HEK293 (cell line): ENCODE measurements around the gene CIITA.

ENCODE experiments used
- CTCF ChIA-PET: fragments of 350-600 bp; formaldehyde crosslinking; extraction: SDS; loops from one replicate; lab custom pipeline; 2021; ENCODE audit warnings: antibody characterized with exemption; lab: Yijun Ruan, JAX
- POLR2A ChIA-PET: fragments of 300-600 bp; formaldehyde crosslinking; extraction: SDS; loops from one replicate; lab custom pipeline; 2020; ENCODE audit warnings: antibody characterized with exemption, inconsistent platforms; lab: Yijun Ruan, JAX
- H3K27ac ChIP-seq: fragments of 200-500 bp; sonication (Bioruptor generic); 2 replicates; pipeline ENCODE4 v1.5.1; 2014; ENCODE audit warnings: low read depth, low read length, control low read depth, inconsistent platforms; ENCODE audit errors: extremely low read depth
- H3K36me3 ChIP-seq, 2 experiments: fragments of 200-500 bp in 1 of 2; sonication (Bioruptor generic) in 1 of 2; 1 replicate in 1 of 2; 2 replicates in 1 of 2; pipeline ENCODE4 v1.5.1; 2014 to 2017; ENCODE audit warnings: inconsistent platforms in 2 of 2, low read length in 2 of 2; ENCODE audit not compliant: control insufficient read depth in 2 of 2, insufficient read depth in 1 of 2
- H3K4me1 ChIP-seq: fragments of 200-500 bp; sonication (Bioruptor generic); 2 replicates; pipeline ENCODE4 v1.5.1; 2014; ENCODE audit warnings: mild to moderate bottlenecking, low read length, inconsistent platforms; ENCODE audit not compliant: control insufficient read depth, insufficient read depth
- H3K4me3 ChIP-seq: 2 replicates; pipeline ENCODE4 v1.5.1; 2011; ENCODE audit warnings: low read depth, mild to moderate bottlenecking, control low read depth, low read length, moderate library complexity
- H3K9me3 ChIP-seq: fragments of 200-500 bp; sonication (Bioruptor generic); 2 replicates; pipeline ENCODE4 v1.5.1; 2014; ENCODE audit warnings: low read depth, low read length, inconsistent platforms; ENCODE audit not compliant: control insufficient read depth, insufficient read depth
- ELK4 ChIP-seq: IDR thresholded peaks from 2 replicates; pipeline ENCODE4 v1.6.1; 2011; ENCODE audit warnings: mild to moderate bottlenecking, low read depth, low read length, borderline replicate concordance
- GLIS2 ChIP-seq: fragments of 450-650 bp; formaldehyde crosslinking; IDR thresholded peaks from 2 replicates; pipeline ENCODE4 v1.5.1; 2016; ENCODE audit warnings: missing biosample characterization, missing genetic modification characterization
- MYNN ChIP-seq: fragments of 450-650 bp; formaldehyde crosslinking; IDR thresholded peaks from 2 replicates; pipeline ENCODE4 v1.5.1; 2016; ENCODE audit warnings: missing biosample characterization, missing genetic modification characterization, borderline replicate concordance
- SCRT2 ChIP-seq: fragments of 450-650 bp; formaldehyde crosslinking; IDR thresholded peaks from 2 replicates; pipeline ENCODE4 v1.5.1; 2016; ENCODE audit warnings: missing biosample characterization, missing genetic modification characterization
- ZBTB21 ChIP-seq: fragments of 450-650 bp; formaldehyde crosslinking; IDR thresholded peaks from 2 replicates; pipeline ENCODE4 v1.5.1; 2017; ENCODE audit warnings: missing biosample characterization, missing genetic modification characterization
- ZBTB6 ChIP-seq: fragments of 450-650 bp; formaldehyde crosslinking; IDR thresholded peaks from 2 replicates; pipeline ENCODE4 v1.5.1; 2017; ENCODE audit warnings: missing biosample characterization, missing genetic modification characterization
- ZFP37 ChIP-seq: fragments of 450-650 bp; formaldehyde crosslinking; IDR thresholded peaks from 2 replicates; pipeline ENCODE4 v1.5.1; 2016; ENCODE audit warnings: missing biosample characterization, missing genetic modification characterization
- ZNF2 ChIP-seq: fragments of 450-650 bp; formaldehyde crosslinking; IDR thresholded peaks from 2 replicates; pipeline ENCODE4 v1.5.1; 2016; ENCODE audit warnings: missing biosample characterization, missing genetic modification characterization
- ZNF221 ChIP-seq: fragments of 450-650 bp; formaldehyde crosslinking; IDR thresholded peaks from 2 replicates; pipeline ENCODE4 v1.5.1; 2017; ENCODE audit warnings: missing biosample characterization, missing genetic modification characterization, borderline replicate concordance
- ZNF26 ChIP-seq: fragments of 450-650 bp; formaldehyde crosslinking; IDR thresholded peaks from 2 replicates; pipeline ENCODE4 v1.5.1; 2016; ENCODE audit warnings: missing biosample characterization, missing genetic modification characterization
- ZNF335 ChIP-seq: fragments of 450-650 bp; formaldehyde crosslinking; conservative IDR thresholded peaks from 2 replicates; pipeline ENCODE4 v1.5.1; 2016; ENCODE audit warnings: missing biosample characterization, missing genetic modification characterization
- ZNF366 ChIP-seq: fragments of 450-650 bp; formaldehyde crosslinking; conservative IDR thresholded peaks from 2 replicates; pipeline ENCODE4 v1.5.1; 2016; ENCODE audit warnings: missing biosample characterization, missing genetic modification characterization
- ZNF404 ChIP-seq: fragments of 450-650 bp; formaldehyde crosslinking; IDR thresholded peaks from 2 replicates; pipeline ENCODE4 v1.5.1; 2017; ENCODE audit warnings: missing biosample characterization, missing genetic modification characterization
- ZNF544 ChIP-seq: fragments of 450-650 bp; formaldehyde crosslinking; IDR thresholded peaks from 2 replicates; pipeline ENCODE4 v1.5.0; 2017; ENCODE audit warnings: missing biosample characterization, missing genetic modification characterization
- ZNF580 ChIP-seq: fragments of 450-650 bp; formaldehyde crosslinking; IDR thresholded peaks from 2 replicates; pipeline ENCODE4 v1.5.1; 2016; ENCODE audit warnings: missing biosample characterization, missing genetic modification characterization
- ZNF654 ChIP-seq: fragments of 450-650 bp; formaldehyde crosslinking; IDR thresholded peaks from 2 replicates; pipeline ENCODE4 v1.5.1; 2016; ENCODE audit warnings: low read depth, missing biosample characterization, missing genetic modification characterization
- ZNF701 ChIP-seq: fragments of 450-650 bp; formaldehyde crosslinking; IDR thresholded peaks from 2 replicates; pipeline ENCODE4 v1.5.1; 2016; ENCODE audit warnings: missing biosample characterization, missing genetic modification characterization
- ZNF707 ChIP-seq: fragments of 450-650 bp; formaldehyde crosslinking; IDR thresholded peaks from 2 replicates; pipeline ENCODE4 v1.5.1; 2016; ENCODE audit warnings: missing biosample characterization, missing genetic modification characterization
- TF ChIP-seq, protein P1 (sequence below): fragments of 450-650 bp; formaldehyde crosslinking; IDR thresholded peaks from 2 replicates; pipeline ENCODE4 v1.5.1; 2016; ENCODE audit warnings: missing biosample characterization, missing genetic modification characterization
- TF ChIP-seq, protein P2 (sequence below): fragments of 450-650 bp; formaldehyde crosslinking; IDR thresholded peaks from 2 replicates; pipeline ENCODE4 v1.5.1; 2016; ENCODE audit warnings: missing biosample characterization, missing genetic modification characterization, borderline replicate concordance

Gene CIITA

DNA sequence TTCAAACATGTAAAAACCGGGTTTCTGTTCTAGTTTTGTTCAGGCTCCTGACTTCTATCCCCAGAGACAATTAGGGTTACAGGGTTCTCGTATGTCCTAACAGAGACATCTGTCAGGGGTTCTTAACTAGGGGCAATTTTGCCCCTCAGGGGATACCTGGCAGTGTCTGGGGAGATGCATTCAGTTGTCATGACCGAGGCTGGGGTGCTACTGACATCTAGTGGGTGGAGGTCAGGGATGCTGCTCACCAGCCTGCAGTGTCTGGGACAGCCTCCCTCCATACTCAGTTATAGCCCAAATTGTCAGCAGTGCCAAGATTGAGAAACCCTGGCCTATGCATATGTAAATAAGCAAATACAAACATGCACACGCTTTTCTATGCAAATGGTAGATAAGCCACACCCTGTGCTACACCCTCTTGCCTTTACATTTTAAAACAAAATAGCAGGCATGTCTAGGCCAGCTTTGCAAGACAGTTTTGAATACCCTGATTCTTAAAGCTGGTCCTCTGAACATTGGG lies 104.8 kb downstream of the CIITA start:
- POLR2A ChIA-PET, result no interaction called here
- CTCF ChIA-PET, result interaction anchor here (1.8 kb wide), 1 partner anchor 10 kb away, joined by 6 read pairs; no protein-coding TSS in a partner anchor
- Histone ChIP-seq H3K36me3 (peaks cover 3 to 53% of the 10 kb centered on the region in 2 experiments; a peak in 2 of 3 replicates), H3K4me3 (no peak overlapping the region), H3K27ac (no peak overlapping the region), H3K4me1 (no peaks in the 10 kb centered on the region), H3K9me3 (no peaks in the 10 kb centered on the region)
- TF ChIP-seq ZNF654 (tag by site-specific recombination) (peak; percentile 40; the same call in 1 of the 2 replicates), ZNF707 (tag by site-specific recombination) (no peak), MYNN (tag by site-specific recombination) (no peak), GLIS2 (no peak)
- TF ChIP-seq, protein P1, sequence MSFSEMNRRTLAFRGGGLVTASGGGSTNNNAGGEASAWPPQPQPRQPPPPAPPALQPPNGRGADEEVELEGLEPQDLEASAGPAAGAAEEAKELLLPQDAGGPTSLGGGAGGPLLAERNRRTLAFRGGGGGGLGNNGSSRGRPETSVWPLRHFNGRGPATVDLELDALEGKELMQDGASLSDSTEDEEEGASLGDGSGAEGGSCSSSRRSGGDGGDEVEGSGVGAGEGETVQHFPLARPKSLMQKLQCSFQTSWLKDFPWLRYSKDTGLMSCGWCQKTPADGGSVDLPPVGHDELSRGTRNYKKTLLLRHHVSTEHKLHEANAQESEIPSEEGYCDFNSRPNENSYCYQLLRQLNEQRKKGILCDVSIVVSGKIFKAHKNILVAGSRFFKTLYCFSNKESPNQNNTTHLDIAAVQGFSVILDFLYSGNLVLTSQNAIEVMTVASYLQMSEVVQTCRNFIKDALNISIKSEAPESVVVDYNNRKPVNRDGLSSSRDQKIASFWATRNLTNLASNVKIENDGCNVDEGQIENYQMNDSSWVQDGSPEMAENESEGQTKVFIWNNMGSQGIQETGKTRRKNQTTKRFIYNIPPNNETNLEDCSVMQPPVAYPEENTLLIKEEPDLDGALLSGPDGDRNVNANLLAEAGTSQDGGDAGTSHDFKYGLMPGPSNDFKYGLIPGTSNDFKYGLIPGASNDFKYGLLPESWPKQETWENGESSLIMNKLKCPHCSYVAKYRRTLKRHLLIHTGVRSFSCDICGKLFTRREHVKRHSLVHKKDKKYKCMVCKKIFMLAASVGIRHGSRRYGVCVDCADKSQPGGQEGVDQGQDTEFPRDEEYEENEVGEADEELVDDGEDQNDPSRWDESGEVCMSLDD, result no peak

GRCh38 chr16:10982465-10983150 lies 105.6 kb downstream of the CIITA start:
- POLR2A ChIA-PET, result interaction anchor here (1.8 kb wide), 1 partner anchor 273 kb away, joined by 15 read pairs; the partner anchor contains the start of gene SOCS1
- no peak overlapping the region for H3K27ac ChIP-seq
- no peak overlapping the region for H3K4me3 ChIP-seq
- H3K36me3 ChIP-seq, result peaks cover 0 to 49% of the 10 kb centered on the region in 2 experiments; a peak in 2 of 3 replicates
- no peaks in the 10 kb centered on the region for H3K9me3 ChIP-seq
- no peaks in the 10 kb centered on the region for H3K4me1 ChIP-seq
- TF ChIP-seq, protein P2, sequence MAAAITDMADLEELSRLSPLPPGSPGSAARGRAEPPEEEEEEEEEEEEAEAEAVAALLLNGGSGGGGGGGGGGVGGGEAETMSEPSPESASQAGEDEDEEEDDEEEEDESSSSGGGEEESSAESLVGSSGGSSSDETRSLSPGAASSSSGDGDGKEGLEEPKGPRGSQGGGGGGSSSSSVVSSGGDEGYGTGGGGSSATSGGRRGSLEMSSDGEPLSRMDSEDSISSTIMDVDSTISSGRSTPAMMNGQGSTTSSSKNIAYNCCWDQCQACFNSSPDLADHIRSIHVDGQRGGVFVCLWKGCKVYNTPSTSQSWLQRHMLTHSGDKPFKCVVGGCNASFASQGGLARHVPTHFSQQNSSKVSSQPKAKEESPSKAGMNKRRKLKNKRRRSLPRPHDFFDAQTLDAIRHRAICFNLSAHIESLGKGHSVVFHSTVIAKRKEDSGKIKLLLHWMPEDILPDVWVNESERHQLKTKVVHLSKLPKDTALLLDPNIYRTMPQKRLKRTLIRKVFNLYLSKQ (tag by site-specific recombination), result no peak
- no peak for TF ChIP-seq ELK4
- TF ChIP-seq ZFP37 (tag by site-specific recombination), result no peak
- CTCF ChIA-PET, result interaction anchor here (0.6 to 1.8 kb wide), 6 partner anchors 10 to 832 kb away, joined by 3 to 6 read pairs (median 5); no protein-coding TSS in a partner anchor

DNA sequence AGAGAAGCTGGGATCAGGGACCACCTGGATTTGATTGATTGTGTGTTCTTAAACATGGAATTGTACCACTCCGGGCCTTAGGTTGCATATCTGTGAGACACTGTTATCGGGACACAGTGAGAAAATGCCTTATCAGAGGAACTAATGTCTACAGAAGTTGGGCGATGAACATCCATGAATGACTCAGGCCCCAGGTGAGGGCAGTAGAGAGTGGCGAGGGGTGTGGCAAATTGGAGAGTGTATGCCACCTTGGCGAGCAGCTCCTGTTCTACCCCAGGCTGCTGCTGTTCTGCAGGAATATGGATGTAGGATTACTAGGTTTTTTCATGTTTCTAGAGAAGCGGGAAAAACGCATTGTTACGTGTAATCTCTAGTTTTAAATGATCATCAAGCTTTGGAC lies 106.2 kb downstream of the CIITA start:
- Histone ChIP-seq H3K4me1 (no peaks in the 10 kb centered on the region), H3K4me3 (no peak overlapping the region), H3K36me3 (peaks cover 0 to 45% of the 10 kb centered on the region in 2 experiments; a peak in 2 of 3 replicates), H3K27ac (no peak overlapping the region), H3K9me3 (no peaks in the 10 kb centered on the region)
- POLR2A ChIA-PET, result interaction anchor here (1.8 kb wide), 1 partner anchor 273 kb away, joined by 15 read pairs; the partner anchor contains the start of gene SOCS1
- CTCF ChIA-PET, result interaction anchor here (0.5 to 1.8 kb wide), 11 partner anchors 10 to 831 kb away, joined by 3 to 8 read pairs (median 4); no protein-coding TSS in a partner anchor
- TF ChIP-seq ZNF580 (tag by site-specific recombination) (no peak), ZNF404 (no peak), ZNF335 (tag by site-specific recombination) (no peak), ZNF544 (tag by site-specific recombination) (no peak), SCRT2 (tag by site-specific recombination) (no peak), ZNF2 (tag by site-specific recombination) (no peak), ZNF701 (tag by site-specific recombination) (no peak), ZBTB21 (tag by site-specific recombination) (no peak), ZNF221 (tag by site-specific recombination) (no peak), ZBTB6 (no peak), ZNF366 (tag by site-specific recombination) (no peak), ZNF26 (tag by site-specific recombination) (no peak)
